Psoas muscle (tissue), 8 donors: ENCODE results near the gene FBXO4. TPM values are rescaled to one million over a fixed set of nuclear protein-coding genes. Genes with fewer than 3 reads are reported as not detected.

Experiments
- ATAC-seq, 4 donors: fragments of 200-7000 bp; cut with Tn5 transposase; one replicate each; pipeline ENCODE4 v1.9.1; 2020; ENCODE audit warnings: moderate library complexity in 3 of 4, mild to moderate bottlenecking in 2 of 4
- DNase-seq, 2 donors: peaks; one replicate each; pipeline ENCODE4 v3.0.0-alpha.2; 2020
- H3K27ac ChIP-seq: fragments of 200-600 bp; one replicate; pipeline ENCODE4 v1.8.0; 2022
- H3K27me3 ChIP-seq, 3 donors: fragments of 200-600 bp in 1 of 3; one replicate each; pipeline versions ENCODE4 v1.6.1 to v1.8.0; 2013 to 2022; ENCODE audit warnings: low read length in 2 of 3, mild to moderate bottlenecking in 2 of 3, moderate library complexity in 1 of 3; ENCODE audit not compliant: insufficient read depth in 3 of 3
- H3K36me3 ChIP-seq, 2 donors: fragments of 200-600 bp in 1 of 2; one replicate each; pipeline versions ENCODE4 v1.6.1 to v1.8.0; 2013 to 2022; ENCODE audit warnings: low read depth in 1 of 2, mild to moderate bottlenecking in 1 of 2, moderate library complexity in 1 of 2; ENCODE audit not compliant: insufficient read depth in 1 of 2
- H3K4me1 ChIP-seq: fragments of 200-600 bp; one replicate; pipeline ENCODE4 v1.8.0; 2022
- H3K4me3 ChIP-seq: fragments of 200-600 bp; one replicate; pipeline ENCODE4 v1.8.0; 2022; ENCODE audit warnings: mild to moderate bottlenecking
- H3K9me3 ChIP-seq: fragments of 200-600 bp; one replicate; pipeline ENCODE4 v1.8.0; 2022
- CTCF ChIP-seq: fragments of 200-600 bp; IDR thresholded peaks from one replicate; pipeline ENCODE4 v1.8.0; 2022; ENCODE audit warnings: antibody characterized with exemption
- WGBS, 3 donors: extraction: QIAGEN DNeasy Blood & Tissue Kit; methylation state at CpG; one replicate each; pipeline versions ENCODE4 v1.1.6 to v1.1.7; 2013; 5-methylcytosine and 5-hydroxymethylcytosine counted together
- intact Hi-C, 2 donors: fragments of 100-400 bp; cut with DNase I; formaldehyde crosslinking; loops; one replicate each; pipeline versions ENCODE4 v1.11.0 to v1.14.2; 2022
- long read RNA-seq, 2 donors: library from polyadenylated mRNA; unstranded; transcript quantifications; one replicate each; pipeline ENCODE4 v2.0.0, GENCODE V29; 2021
- polyA plus RNA-seq, 3 donors: library from polyadenylated mRNA; stranded (reverse); fragments of 200-250 nt; gene quantifications; one replicate each; pipeline ENCODE4 v1.2.3, GENCODE V29; 2013
- total RNA-seq, 4 donors: library from RNA; stranded (reverse); fragmentation: NEBNext Ultra II Directional in 2 of 4; extraction: Animal tissue kit (Norgen Biotek cat#: 25700) in 2 of 4; gene quantifications; one replicate each; pipeline versions ENCODE4 v1.2.1 to v1.2.4, GENCODE V29; 2021 to 2023
- donor health status: healthy with polysubstance abuse.
- donor health status: DM: no; HTN: no; CAD: no; lungs with moderate emphysema.
- donor health status: Bipolar disorder and iron deficiency.
- donor health status: healthy.
- donor health status: DM: yes; HTN: yes; CAD: no.
- donor health status: DM: no; HTN: no; CAD: no.
- donor health status: DM: no; HTN: no; CAD: no.
- donor health status: DM: yes; HTN: yes; CAD: no.

The FBXO4 gene, protein sequence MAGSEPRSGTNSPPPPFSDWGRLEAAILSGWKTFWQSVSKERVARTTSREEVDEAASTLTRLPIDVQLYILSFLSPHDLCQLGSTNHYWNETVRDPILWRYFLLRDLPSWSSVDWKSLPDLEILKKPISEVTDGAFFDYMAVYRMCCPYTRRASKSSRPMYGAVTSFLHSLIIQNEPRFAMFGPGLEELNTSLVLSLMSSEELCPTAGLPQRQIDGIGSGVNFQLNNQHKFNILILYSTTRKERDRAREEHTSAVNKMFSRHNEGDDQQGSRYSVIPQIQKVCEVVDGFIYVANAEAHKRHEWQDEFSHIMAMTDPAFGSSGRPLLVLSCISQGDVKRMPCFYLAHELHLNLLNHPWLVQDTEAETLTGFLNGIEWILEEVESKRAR
- total RNA-seq: 1 to 10 TPM; 2.6 to 4.3 (median 3.1) TPM
- 1 to 10 TPM; 1.2 to 2.2 (median 2.2) TPM for polyA plus RNA-seq
- long read RNA-seq, donor 1, partial matches to known transcripts: 0 of 2 reads
- long read RNA-seq, donor 1, other reads (novel, unspliced or antisense): 0 of 2 reads
- long read RNA-seq, donor 2, partial matches to known transcripts: 0 of 4 reads
- long read RNA-seq, donor 2, other reads (novel, unspliced or antisense): 2 of 4 reads

DNA sequence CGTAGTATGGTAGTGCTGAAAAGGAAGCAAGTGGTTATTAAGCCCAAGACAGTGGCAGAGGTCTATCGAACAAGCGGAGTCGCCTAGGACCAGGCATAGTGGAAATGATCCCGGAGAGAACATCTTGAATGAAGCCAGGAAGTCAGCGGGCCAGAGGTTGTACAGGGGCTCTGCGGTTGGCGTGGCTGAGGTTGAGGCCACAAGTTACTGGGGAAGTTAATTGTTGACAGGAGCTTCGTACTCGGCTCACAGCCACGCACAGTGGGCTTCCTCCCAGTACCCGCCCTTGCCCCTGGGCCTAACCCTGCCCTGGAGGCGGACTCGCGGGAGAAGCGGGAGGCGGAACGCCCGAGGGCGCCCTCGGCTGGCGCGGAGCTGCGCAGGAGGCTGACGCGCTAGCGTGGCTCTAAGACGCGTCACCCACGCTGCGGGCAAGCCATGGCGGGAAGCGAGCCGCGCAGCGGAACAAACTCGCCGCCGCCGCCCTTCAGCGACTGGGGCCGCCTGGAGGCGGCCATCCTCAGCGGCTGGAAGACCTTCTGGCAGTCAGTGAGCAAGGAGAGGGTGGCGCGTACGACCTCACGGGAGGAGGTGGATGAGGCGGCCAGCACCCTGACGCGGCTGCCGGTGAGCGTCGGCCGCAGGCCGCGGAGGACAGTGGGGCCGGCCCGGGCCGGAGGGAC is at the start of gene FBXO4:
Gene FBXO4 (plus strand): TSS at position 410 of the 683 bp plus-strand sequence. CDS start 29 bp downstream, at position 439.
- peaks cover 0 to 18% of the 10 kb centered on the region in 2 donors for H3K36me3 ChIP-seq
- peak within 1 kb of the TSS; percentile 80 for H3K4me3 ChIP-seq
- ATAC-seq: peak; percentile 97 to 99 (median 99)
- TF ChIP-seq CTCF: peak; percentile 59
- peak within 1 kb of the TSS; percentile 93 for H3K27ac ChIP-seq
- H3K4me1 ChIP-seq: peaks cover 16% of the 10 kb centered on the region
- no peaks in the 10 kb centered on the region for H3K9me3 ChIP-seq
- DNase-seq: peak; percentile 89 to 94
- no peaks in the 10 kb centered on the region for H3K27me3 ChIP-seq
- intact Hi-C loops: loop anchor here (5.0 to 10.0 kb wide), 3 partner anchors 68 to 840 kb away; partner anchors contain the start of gene GHR (in 1 of the 2)
- 1 to 2% (median 1%) methylated on average over 47 to 60 of the region's 60 CpGs for WGBS, 3 donors

GRCh38 chr5:41876678-41877077 is 48.4 kb upstream of the FBXO4 start:
- Histone ChIP-seq H3K4me3 (no peak overlapping the region), H3K27me3 (no peaks in the 10 kb centered on the region), H3K9me3 (no peaks in the 10 kb centered on the region), H3K4me1 (no peaks in the 10 kb centered on the region), H3K36me3 (no peaks in the 10 kb centered on the region), H3K27ac (peak overlapping the region; percentile 9)
- intact Hi-C loops: no loop called here
- DNase-seq: no peak
- no peak for TF ChIP-seq CTCF
- ATAC-seq: no peak
- WGBS, 3 donors: 41 to 45% (median 42%) methylated on average over 2 of the region's 2 CpGs

GRCh38 chr5:41877408-41877807 is 47.7 kb upstream of the FBXO4 start:
- intact Hi-C loops: no loop called here
- no peaks in the 10 kb centered on the region for H3K27me3 ChIP-seq
- DNase-seq: no peak
- no peaks in the 10 kb centered on the region for H3K4me1 ChIP-seq
- H3K27ac ChIP-seq: peak overlapping the region; percentile 9
- no peaks in the 10 kb centered on the region for H3K9me3 ChIP-seq
- H3K4me3 ChIP-seq: no peak overlapping the region
- no peak for TF ChIP-seq CTCF
- WGBS, 3 donors: 79 to 81% (median 79%) methylated on average over 1 of the region's 1 CpG
- ATAC-seq: peak in 2 of 4 donors; percentile 52 to 68
- H3K36me3 ChIP-seq: no peaks in the 10 kb centered on the region

DNA sequence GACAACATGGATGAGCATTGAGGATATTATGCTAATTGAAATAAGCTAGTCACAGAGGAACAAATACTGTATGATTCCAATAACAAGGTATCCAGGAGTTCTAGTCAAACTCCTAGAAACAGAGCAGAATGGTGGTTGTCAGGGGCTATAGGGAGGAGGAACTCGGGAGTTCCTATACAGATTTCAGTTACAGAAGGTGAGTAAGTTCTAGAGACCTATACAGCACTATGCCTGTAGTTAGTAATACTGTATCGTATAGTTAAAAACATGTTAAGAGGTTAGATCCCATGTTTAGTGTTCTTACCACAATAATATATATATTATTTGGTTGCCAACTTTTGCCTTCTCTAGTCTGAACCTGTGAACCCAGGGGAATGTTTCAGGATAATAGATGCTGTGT is 46.9 kb upstream of the FBXO4 start:
- Histone ChIP-seq H3K27me3 (no peaks in the 10 kb centered on the region), H3K27ac (no peak overlapping the region), H3K9me3 (no peaks in the 10 kb centered on the region), H3K36me3 (no peaks in the 10 kb centered on the region), H3K4me3 (no peak overlapping the region), H3K4me1 (no peaks in the 10 kb centered on the region)
- DNase-seq (no peak), ATAC-seq (no peak)
- intact Hi-C loops: no loop called here
- 73 to 89% (median 75%) methylated on average over 2 of the region's 2 CpGs for WGBS, 3 donors
- no peak for TF ChIP-seq CTCF
